Activated CD8-positive, alpha-beta memory T cell treated with anti-CD3 and anti-CD28 coated beads, Interleukin-2, amount 50 U/mL, for 1 hour (primary cell): ENCODE measurements around the gene LRRC26.

Source experiments
- DNase-seq: peaks from one replicate; pipeline ENCODE4 v3.0.0-alpha.2; 2020; ENCODE audit errors: extremely low read depth

Gene LRRC26

DNA sequence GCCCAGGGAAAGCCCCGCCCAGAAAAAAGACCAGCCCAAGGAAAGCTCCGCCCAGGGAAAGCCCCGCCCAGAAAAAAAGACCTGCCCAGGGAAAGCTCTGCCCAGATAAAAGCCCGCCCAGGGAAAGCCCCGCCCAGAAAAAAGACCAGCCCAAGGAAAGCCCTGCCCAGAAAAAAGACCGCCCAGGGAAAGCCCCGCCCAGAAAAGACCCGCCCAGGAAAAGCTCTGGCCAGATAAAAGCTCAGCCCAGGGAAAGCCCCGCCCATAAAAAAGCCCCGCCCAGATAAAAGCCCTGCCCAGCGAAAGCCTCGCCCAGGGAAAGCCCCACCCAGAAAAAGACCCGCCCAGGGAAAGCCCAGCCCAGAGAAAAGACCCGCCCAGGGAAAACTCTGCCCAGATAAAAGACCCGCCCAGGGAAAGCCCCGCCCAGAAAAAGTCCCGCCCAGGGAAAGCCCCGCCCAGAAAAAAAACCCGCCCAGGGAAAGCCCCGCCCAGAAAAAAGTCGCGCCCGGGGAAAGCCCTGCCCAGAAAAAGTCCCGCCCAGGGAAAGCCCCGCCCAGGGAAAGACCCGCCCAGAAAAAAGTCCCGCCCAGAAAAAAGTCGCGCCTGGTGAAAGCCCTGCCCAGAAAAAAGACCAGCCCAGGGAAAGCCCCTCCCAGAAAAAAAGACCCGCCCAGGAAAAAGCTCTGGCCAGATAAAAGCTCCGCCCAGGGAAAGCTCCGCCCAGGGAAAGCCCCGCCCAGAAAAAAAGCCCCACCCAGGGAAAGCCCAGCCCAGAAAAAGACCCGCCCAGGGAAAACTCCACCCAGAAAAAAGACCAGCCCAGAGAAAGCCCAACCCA lies 19.0 kb downstream of the LRRC26 start:
- DNase-seq: no peak

DNA sequence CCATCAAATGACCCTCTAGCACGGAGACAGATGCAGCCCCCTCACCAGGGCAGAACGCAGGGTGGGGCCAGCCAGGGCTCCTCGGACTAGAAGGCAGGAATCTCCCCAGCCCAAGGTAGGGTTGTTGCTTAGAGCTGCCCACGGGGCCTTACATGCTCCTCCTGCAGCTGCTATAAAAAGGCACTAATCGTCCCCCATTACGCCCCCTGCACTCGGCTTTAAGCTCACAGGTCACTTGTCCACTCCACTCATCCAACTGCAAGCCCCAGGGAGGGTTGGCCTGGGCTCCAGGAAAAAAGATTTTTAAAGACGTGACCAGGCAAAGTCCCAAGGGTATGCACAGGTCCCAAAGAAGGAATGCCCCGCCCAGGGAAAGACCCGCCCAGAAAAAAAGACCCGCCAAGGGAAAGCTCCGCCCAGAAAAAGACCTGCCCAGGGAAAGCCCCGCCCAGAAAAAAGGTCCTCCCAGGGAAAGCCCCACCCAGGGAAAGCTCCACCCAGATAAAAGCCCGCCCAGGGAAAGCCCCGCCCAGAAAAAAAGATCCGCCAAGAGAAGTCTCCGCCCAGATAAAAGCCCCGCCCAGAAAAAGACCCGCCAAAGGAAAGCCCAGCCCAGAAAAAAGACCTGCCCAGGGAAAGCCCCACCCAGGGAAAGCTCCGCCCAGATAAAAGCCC lies 19.8 kb downstream of the LRRC26 start:
- no peak for DNase-seq

DNA sequence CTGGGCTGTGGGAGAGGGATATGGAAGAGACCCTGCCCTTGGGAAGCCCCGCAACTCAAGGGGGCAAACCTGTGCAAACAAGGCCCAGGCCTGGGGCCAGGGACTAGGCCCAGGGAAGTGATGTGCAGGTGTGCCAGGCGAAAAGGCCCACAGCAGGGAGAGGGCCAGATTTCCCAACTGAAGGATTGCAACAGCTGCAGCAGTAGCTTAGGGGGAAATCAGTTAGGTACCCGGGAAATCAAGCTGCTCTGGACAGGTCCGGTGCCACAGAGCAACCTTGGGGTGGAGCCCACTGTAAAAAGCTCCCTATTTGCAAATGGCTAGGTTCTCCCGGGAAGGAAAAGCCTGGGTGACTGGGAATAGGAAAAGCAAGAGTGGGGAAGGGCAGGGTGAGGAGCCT lies 20.5 kb downstream of the LRRC26 start:
- no peak for DNase-seq

DNA sequence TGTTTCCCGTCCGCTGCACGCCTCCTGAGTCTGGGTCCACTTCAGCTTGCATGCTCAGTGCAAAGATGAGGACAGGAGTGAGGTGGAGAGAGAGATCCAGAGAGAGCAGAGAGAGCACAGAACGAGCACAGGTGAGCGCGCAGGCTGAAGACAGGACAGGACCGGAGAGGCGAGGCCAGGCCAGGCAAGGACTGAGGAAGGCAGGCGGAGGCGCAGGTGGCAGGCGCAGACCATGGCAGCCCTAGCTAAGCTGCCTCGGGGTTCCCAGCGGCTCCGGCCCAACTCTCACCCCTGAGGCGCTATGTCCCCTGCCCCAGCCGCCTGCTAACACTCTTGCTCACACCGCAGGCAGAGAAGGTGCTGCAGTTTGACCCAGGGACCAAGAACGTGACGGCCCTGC lies 21.2 kb downstream of the LRRC26 start:
- no peak for DNase-seq

DNA sequence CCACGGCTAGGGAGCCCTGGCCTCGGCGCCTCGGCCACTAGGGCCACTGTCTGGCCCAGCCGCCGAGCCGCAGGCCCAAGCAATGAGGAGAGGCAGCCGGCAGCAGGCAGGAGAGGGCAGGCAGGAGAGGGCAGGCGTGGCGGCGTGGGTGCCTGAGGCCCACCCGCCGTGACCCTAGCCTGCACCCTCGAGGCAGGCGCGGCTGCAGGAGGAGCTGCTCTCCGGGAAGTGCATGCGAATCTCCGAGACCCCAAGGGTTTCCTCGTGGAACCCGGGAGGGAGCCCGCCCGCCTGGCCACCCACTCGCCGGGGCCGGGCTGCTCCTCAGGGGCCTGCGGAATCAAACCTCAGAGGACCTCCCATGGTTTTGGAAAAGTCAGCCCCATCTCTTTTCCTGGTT lies 21.6 kb downstream of the LRRC26 start:
- no peak for DNase-seq

DNA sequence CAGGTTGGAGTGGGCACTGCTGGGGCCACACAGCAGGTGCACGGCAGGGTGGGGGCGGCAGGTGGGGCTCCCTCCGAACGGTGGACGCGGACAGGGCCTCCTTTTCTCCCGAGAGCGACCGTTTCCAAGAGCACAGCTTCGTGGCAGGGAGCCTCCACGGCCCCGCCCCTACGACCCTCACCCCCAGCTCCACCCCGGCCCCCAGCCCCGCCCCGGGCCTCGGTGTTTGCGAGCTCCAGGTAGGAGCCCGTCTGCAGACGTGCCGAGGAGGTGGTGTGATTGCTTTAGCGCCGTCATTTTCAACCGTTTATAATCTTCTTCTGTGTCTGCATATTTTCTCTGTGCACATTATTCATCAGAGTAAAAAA lies 22.1 kb downstream of the LRRC26 start:
- no peak for DNase-seq

DNA sequence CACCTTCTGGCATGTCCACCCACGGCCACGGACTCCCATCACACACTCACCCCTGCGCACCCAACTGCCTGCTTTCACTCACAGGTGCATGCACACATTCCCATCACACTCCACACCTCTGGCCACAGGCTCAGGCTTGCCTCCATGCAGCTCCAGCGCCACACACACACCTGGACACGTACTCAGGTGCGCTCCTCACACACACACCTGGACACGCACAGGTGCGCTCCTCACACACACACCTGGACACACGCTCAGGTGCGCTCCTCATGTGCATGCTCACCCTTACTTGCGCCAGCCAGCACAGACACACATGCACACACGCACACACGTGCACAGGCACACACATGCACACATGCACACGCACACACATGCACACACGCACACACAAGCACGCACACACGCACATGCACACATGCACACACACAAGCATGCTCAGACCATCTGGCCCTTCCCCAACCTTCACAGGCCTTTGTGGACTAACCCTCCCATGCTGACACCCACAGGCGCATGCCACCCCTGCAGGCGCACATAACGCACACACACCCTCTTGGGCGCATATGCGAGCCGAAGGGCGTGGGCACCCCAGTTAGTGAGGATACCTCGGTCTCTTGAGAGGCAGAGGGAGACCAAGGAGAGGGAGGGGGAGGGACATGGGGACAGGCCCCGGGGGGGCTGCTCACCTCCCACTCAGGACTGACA lies 22.6 kb downstream of the LRRC26 start:
- DNase-seq: no peak

DNA sequence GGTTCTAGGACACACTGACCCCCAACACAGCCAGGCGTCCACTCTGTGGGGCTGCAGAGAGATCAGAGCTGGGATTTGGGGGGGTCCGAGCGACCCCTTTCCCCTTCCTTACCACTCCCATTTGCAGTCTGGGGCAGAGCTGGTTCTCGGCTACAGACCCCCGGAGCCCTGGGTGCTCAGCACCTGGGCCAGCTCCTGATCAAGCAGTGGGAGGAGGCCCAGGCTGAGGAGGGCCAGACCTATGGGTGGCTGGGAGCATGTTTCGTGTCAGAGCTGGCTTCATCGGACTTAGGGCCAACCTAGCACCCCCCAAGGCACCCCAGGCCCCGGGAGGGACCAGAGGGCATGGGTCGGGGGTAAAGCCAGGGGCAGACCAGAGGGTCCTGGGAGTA lies 23.3 kb downstream of the LRRC26 start:
- DNase-seq: no peak

DNA sequence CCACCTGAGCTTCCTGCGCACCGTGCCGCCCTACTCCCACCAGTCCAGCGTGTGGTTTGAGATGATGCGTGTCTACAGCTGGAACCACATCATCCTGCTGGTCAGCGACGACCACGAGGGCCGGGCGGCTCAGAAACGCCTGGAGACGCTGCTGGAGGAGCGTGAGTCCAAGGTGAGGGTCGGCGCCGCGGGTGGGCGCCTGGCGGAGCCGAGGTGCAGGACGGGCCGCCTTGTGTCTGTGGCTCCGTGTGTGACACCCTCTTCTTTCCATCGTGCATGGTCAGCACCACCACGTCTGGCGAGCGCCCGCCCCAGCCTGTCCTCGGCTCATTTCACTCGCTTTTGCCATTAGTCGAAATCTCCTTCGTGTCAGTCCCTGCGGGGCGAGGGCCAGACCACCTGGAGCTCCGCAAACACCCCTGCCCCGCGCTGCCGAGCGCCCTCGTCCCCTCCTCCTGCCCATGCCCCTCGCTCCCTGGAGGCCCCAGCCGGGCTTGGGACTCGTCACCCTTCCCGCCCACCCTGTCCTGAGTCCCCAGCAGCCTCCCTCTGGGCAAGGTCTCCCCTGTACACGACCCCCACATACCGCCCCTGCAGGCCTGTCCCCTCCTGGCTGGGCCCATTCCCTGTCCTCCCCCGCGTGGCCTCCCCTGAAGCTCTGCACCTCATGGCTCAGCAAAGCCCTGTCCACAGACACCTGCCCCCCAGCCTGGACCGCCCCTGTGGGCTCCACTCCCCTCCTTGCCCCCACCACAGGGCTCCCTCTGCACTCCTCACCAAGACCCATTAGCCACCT lies 23.9 kb downstream of the LRRC26 start:
- no peak for DNase-seq

DNA sequence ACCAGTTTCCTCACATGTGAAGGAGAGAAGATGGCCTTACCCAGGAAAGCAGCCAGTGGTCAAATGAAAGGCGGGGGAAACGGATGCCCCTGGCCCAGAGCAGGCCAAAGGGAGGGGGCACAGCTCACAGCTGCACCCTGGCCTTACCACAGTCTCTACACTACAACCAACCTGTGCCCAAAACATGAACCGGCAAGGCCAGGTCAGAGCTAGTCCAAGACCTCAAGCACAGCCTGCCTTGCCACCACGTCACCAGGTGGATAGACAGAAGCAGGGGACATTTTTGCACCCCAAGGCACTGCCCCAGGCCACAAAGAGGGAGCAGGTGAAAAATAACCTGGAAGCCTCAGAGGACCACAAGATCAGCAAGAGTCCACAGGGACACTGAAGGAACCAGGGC lies 26.4 kb downstream of the LRRC26 start:
- no peak for DNase-seq

DNA sequence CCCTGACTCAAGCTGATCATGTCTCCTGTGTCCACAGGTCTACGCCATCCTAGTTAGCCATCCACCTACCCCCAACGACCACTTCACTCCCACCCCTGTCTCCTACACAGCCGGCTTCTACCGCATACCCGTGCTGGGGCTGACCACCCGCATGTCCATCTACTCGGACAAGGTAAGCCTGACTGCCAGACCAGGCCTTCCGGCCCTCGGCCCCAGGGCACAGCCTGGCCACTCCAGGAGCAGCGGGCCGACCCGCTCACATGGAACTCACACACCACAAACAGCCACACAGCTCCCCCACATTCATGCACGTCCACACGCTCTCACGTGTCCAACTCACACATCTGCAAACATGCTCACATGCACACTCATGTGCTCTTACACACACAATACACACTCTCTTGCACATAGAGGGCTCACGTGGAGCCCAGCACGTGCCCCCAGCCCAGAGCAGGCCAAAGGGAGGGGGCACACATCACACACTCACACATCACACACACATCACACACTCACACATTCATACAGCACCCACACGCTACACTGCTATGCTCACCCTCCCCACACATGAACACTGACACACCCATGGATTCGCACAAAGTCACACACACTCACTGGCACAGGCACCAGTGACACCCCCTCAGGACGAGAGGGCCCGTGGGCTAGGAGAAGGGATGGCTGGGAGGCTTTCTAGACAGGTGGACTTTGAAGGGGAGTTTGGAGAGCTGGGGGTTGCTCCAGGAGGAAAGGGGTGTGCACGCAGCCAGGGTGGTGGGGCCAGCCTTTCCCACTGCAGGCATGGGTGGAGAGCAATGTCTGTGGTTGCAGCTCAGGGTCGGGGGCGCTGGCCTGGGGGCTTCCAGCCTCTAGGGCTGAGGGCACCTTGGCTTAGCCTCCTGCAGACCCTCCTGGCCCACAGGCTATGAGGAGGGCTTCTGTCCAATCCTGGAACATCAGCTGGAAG lies 27.6 kb downstream of the LRRC26 start:
- DNase-seq: no peak

DNA sequence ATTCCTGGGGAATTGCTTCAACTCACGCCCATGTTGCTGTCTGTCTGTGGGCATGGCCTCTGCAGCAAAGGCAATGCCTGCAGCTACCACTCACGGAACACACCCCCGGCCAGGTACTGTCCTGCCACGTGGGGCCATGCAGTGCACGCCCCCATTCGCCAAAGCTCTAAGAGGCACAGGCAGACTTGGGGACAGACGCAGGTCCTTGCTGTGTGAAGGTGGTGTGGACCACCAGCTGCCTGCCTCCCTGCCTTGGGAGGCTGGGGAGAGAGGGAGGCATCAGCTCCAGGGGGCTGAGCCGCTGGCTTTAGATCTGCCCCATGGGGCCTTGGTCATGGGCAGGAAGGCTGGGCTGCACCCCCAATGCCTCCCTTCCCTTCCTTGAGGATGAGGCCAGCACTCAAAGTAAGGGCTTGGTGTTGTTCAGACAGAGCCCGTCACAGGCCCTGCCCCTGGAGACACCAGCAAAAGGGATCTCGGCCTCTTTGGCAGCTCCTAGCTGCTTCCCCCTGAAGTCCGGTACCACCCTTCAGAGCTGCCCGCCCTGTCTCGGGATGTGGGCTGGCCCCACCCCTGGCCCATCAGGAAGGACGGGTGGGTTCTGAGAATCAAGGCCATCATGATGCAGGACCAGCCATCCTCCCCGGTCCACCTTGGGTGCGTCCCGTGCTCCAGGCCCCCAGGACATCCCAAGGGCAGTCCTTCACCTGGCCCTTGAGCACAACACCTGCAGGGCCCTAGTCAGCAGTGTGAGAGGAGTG lies 28.6 kb downstream of the LRRC26 start:
- DNase-seq: no peak

DNA sequence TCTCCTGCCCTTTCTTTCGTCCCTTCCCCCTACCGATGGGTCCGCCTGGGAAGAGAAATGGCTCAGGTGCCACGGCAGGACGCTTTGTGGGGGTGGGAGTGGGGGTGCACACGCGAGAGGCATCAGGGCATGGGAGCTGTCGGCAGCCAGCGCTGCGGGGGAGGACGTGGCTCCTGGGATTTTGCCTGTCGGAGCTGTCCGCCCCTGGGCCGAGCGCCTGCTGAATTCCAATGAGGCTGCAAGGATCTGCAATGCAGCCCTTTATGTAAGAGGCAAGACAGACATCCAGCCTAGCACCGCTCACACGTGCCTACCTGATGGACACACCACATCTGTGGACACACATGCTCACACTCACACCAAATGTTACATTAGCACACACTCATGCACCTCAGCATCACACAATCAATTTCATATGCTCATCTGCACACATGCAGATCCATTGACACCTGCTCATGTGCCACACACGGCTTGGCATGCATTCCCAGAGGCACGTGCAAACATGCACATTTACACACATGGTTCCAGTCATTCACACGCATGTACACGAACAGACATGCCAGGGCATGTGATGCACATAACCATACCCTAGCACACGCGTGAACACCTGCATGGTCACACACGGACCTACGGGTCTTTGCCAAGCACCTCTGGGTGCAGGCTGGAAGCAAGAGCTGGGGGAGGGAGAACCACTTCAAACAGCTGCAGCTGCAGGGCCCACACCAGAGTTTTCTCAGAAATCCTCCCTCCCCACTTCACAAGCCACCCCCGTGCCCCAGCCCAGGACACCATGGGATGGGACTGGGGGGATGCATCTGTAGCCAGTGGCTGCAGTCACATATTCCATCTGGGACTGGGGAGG lies 29.5 kb downstream of the LRRC26 start:
- DNase-seq: no peak

DNA sequence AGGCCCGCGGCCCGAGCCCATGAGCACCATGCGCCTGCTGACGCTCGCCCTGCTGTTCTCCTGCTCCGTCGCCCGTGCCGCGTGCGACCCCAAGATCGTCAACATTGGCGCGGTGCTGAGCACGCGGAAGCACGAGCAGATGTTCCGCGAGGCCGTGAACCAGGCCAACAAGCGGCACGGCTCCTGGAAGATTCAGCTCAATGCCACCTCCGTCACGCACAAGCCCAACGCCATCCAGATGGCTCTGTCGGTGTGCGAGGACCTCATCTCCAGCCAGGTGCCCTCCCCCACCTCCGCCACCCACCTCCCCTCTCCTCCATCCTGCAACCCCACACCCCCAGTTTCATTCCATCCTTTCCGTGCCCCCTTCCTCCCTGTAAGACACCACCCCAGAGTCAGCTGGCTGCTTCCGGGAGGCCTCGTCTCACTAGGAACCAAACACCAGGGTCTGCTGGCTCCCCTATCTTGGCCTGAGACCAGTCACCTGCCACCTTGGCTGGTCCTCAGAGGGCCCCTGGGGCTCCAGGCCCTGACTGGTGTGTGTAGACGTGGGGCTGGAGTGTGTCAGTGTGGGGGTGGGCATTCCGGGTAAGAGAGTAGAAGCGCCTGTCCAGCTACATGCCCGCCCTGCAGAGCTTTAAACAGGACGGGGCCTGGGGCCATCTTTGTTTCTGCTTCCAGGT lies 30.2 kb downstream of the LRRC26 start:
- DNase-seq: no peak

DNA sequence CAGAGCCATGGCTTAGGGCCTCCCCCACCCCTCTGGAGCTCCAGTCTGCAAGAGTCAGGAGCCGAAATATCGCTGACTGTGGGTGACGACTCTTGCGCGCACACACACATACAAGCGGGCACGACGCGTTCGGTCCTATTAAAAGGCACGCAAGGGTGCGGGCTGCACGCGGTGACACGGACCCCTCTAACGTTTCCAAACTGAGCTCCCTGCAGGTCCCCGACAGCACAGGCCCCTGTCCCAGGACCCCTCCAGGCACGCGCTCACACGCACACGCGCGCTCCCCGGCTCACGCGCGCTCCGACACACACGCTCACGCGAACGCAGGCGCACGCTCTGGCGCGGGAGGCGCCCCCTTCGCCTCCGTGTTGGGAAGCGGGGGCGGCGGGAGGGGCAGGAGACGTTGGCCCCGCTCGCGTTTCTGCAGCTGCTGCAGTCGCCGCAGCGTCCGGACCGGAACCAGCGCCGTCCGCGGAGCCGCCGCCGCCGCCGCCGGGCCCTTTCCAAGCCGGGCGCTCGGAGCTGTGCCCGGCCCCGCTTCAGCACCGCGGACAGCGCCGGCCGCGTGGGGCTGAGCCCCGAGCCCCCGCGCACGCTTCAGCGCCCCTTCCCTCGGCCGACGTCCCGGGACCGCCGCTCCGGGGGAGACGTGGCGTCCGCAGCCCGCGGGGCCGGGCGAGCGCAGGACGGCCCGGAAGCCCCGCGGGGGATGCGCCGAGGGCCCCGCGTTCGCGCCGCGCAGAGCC lies 31.0 kb downstream of the LRRC26 start, which contains the start of gene GRIN1:
TSS of gene GRIN1 (plus strand) at position 433 of the 746 bp plus-strand sequence. CDS start 333 bp downstream, outside the sequence.
- no peak for DNase-seq

DNA sequence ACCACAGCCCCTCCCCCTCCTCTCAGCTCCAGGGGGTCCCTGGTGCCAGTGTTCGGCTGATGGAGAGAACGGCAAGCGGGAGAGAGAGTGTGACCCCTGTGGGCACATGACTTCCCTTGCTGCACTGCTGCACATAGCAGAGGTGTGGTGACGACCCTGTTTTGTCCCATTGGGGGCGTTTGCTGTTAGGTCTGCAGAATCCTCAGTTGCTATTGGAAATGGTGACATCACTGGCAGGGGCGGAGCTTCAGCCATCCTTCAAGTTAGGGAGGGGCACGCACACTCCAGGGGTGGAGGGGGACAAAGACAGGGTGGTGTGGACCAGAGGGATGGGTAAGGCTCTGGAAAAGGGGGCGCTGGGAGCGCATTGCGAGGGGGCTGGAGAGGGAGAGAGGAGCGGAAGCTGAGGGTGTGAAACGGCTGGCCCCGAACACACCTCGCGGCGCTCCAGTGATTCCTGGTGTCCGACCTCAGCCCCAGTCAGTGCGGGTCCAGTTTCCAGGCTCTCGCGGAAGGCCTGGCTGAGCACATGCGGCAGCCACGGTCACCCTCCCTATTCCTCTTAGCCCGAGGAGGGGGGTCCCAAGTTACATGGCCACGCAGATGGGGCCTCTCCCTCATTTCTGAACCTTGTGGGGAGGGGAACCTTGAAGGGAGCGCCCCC lies 31.7 kb downstream of the LRRC26 start:
- no peak for DNase-seq
